ENCODE measurements around the gene NGDN. TPM values are rescaled to one million over a fixed set of nuclear protein-coding genes. Genes with fewer than 3 reads are reported as not detected.

The NGDN gene
- total RNA-seq, 3 donors from 2014 or later (not counting 1 experiment from before 2014, with no cell fraction given) = 110 to 136 (median 126) TPM

DNA sequence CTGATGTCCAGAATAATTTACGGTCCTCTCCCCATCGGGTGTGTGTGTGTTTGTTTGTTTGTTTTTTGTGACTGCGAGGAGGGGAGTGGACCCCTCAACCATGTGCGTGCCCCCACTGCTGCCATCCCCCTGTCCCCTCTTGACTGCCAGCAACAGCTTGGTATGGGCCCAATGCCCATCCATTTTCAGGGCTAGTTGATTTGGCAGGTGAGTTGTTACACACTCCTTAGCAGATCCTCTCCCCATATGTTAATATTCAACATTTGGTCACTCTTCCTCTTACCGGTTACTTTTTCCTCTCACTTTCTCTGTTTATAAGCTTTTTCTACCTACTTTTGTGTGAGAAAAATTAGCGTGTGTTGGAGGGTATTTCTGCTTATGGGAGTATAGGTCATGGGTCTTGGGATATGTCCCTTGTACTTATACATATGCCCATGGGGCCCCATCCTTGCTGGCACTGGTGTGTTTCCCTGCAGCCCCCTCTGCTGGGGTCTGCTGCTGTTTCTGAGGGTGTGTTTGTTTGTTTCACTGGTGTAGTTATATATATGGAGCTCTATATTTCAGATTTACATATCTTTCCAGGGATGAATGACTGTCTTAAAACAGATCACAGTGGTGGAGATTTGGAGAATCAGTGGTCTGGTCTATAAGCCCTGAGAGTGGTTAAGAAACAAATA, 48.3 kb downstream of the NGDN start:
- no peaks in the 10 kb centered on the region for H3K9me3 ChIP-seq (ENCODE audit: control insufficient read depth, insufficient read depth, low read length)
- no peaks in the 10 kb centered on the region for H3K27me3 ChIP-seq (ENCODE audit: control insufficient read depth, insufficient read depth, low read length)
- H3K4me3 Mint-ChIP-seq = no peak overlapping the region
- WGBS (ENCODE audit: insufficient coverage) = 95% methylated on average over 2 of the region's 6 CpGs
- H3K36me3 Mint-ChIP-seq = no peaks in the 10 kb centered on the region
- no peaks in the 10 kb centered on the region for H3K27me3 Mint-ChIP-seq (ENCODE audit: low read depth in 2 of 2)
- H3K27ac ChIP-seq (ENCODE audit: low read length) = no peak overlapping the region
- H3K9me3 Mint-ChIP-seq = no peaks in the 10 kb centered on the region
- TF ChIP-seq, protein P1, sequence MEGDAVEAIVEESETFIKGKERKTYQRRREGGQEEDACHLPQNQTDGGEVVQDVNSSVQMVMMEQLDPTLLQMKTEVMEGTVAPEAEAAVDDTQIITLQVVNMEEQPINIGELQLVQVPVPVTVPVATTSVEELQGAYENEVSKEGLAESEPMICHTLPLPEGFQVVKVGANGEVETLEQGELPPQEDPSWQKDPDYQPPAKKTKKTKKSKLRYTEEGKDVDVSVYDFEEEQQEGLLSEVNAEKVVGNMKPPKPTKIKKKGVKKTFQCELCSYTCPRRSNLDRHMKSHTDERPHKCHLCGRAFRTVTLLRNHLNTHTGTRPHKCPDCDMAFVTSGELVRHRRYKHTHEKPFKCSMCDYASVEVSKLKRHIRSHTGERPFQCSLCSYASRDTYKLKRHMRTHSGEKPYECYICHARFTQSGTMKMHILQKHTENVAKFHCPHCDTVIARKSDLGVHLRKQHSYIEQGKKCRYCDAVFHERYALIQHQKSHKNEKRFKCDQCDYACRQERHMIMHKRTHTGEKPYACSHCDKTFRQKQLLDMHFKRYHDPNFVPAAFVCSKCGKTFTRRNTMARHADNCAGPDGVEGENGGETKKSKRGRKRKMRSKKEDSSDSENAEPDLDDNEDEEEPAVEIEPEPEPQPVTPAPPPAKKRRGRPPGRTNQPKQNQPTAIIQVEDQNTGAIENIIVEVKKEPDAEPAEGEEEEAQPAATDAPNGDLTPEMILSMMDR (IDR thresholded peaks at IDR 0.05) = no peak
- H3K4me3 ChIP-seq (ENCODE audit: low read length) = no peak overlapping the region
- intact Hi-C loops (cut with micrococcal nuclease) = no loop called here
- peaks cover 0 to 7% of the 10 kb centered on the region in 2 donors for H3K4me1 Mint-ChIP-seq
- DNase-seq (no peak), ATAC-seq (no peak)
- no peak overlapping the region for H3K27ac Mint-ChIP-seq
- no peaks in the 10 kb centered on the region for H3K4me1 ChIP-seq (ENCODE audit: control insufficient read depth, insufficient read depth, low read length)
- H3K36me3 ChIP-seq (ENCODE audit: control insufficient read depth, insufficient read depth, low read length) = no peaks in the 10 kb centered on the region

DNA sequence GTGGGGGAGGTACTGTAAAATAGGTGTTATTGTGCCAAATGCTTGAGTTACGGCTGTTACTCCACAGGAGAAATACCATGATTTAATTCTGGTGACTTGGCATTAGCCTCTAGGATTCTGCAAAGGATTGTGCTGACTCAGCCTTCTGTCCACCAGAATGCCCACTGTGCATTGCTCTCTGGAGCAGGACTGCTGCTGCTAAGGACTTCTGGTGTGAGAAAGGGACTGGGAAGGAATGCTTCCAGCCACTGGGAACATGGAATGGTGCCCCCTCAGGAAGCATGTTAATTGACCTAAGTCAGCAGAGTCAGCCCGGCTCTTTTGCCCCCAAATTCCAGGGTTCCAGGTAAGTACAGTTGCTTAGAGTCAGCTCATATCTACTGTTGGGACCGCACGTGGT, 49.2 kb downstream of the NGDN start:
- Histone ChIP-seq H3K27ac (ENCODE audit: low read length) (no peak overlapping the region), H3K9me3 (ENCODE audit: control insufficient read depth, insufficient read depth, low read length) (no peaks in the 10 kb centered on the region), H3K4me1 (ENCODE audit: control insufficient read depth, insufficient read depth, low read length) (no peaks in the 10 kb centered on the region), H3K4me3 (ENCODE audit: low read length) (no peak overlapping the region), H3K27me3 (ENCODE audit: control insufficient read depth, insufficient read depth, low read length) (no peaks in the 10 kb centered on the region), H3K36me3 (ENCODE audit: control insufficient read depth, insufficient read depth, low read length) (no peaks in the 10 kb centered on the region)
- H3K27me3 Mint-ChIP-seq (ENCODE audit: low read depth in 2 of 2) = no peaks in the 10 kb centered on the region
- no peak overlapping the region for H3K4me3 Mint-ChIP-seq
- H3K36me3 Mint-ChIP-seq = no peaks in the 10 kb centered on the region
- ATAC-seq (no peak), DNase-seq (no peak)
- TF ChIP-seq, protein P1 (IDR thresholded peaks at IDR 0.05) = no peak
- no peak overlapping the region for H3K27ac Mint-ChIP-seq
- intact Hi-C loops (cut with micrococcal nuclease) = no loop called here
- H3K4me1 Mint-ChIP-seq = peaks cover 0 to 3% of the 10 kb centered on the region in 2 donors
- no peaks in the 10 kb centered on the region for H3K9me3 Mint-ChIP-seq
- WGBS (ENCODE audit: insufficient coverage) = 88% methylated on average over 4 of the region's 4 CpGs

DNA sequence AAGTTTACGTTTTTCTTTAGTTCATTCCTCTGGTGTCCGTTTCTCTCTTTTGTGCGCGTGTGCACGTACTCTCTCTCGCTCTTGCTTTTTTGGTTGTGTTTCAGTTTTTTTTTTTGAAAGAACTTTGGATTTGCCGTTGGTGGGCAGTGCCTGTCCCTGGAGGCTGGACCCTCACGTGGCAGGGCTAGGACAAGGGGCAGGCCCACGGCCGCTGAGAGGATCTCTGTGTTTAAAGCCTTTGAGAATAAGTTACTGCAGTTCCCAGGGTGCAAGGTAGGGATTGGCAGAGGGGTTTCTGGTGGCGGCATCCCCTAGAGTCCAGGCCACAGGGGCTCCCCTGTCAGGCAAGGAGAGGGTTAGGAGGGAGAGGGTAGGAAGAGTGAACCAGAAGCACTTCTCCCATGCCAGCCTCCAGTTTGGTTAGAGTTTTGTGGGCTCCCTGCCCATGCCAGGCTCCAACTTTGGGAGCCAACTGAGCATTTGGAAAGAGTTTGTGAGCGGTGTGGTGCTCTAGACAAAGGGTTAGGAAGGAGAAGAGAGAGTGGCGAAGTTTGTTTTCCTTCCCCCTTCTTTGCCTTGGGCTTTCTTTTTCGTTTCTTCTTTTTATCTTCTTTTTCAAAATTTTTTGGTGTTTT, 51.5 kb downstream of the NGDN start:
- WGBS (ENCODE audit: insufficient coverage) = 88% methylated on average over 14 of the region's 14 CpGs
- no peaks in the 10 kb centered on the region for H3K36me3 ChIP-seq (ENCODE audit: control insufficient read depth, insufficient read depth, low read length)
- no peaks in the 10 kb centered on the region for H3K4me1 Mint-ChIP-seq
- no peaks in the 10 kb centered on the region for H3K4me1 ChIP-seq (ENCODE audit: control insufficient read depth, insufficient read depth, low read length)
- no peak overlapping the region for H3K4me3 ChIP-seq (ENCODE audit: low read length)
- H3K27me3 Mint-ChIP-seq (ENCODE audit: low read depth in 2 of 2) = no peaks in the 10 kb centered on the region
- no peak overlapping the region for H3K4me3 Mint-ChIP-seq
- H3K27ac ChIP-seq (ENCODE audit: low read length) = no peak overlapping the region
- intact Hi-C loops (cut with micrococcal nuclease) = no loop called here
- DNase-seq (no peak), ATAC-seq (no peak)
- TF ChIP-seq, protein P1 (IDR thresholded peaks at IDR 0.05) = no peak
- no peaks in the 10 kb centered on the region for H3K27me3 ChIP-seq (ENCODE audit: control insufficient read depth, insufficient read depth, low read length)
- no peaks in the 10 kb centered on the region for H3K9me3 ChIP-seq (ENCODE audit: control insufficient read depth, insufficient read depth, low read length)
- H3K9me3 Mint-ChIP-seq = no peaks in the 10 kb centered on the region
- H3K27ac Mint-ChIP-seq = no peak overlapping the region
- no peaks in the 10 kb centered on the region for H3K36me3 Mint-ChIP-seq
